VCaP (cell line): ENCODE measurements around the gene TICRR.
A peak's percentile ranks its signal among the peaks of the same experiment; 100 is the strongest.

Experiments used
- H3K27ac ChIP-seq: fragments of 450-650 bp; 2 replicates; pipeline ENCODE4 v1.5.1; 2017
- CTCF ChIP-seq: fragments of 450-650 bp; conservative IDR thresholded peaks from 2 replicates; pipeline ENCODE4 v1.5.1; 2017; ENCODE audit warnings: mild to moderate bottlenecking, moderate library complexity

Gene TICRR

DNA sequence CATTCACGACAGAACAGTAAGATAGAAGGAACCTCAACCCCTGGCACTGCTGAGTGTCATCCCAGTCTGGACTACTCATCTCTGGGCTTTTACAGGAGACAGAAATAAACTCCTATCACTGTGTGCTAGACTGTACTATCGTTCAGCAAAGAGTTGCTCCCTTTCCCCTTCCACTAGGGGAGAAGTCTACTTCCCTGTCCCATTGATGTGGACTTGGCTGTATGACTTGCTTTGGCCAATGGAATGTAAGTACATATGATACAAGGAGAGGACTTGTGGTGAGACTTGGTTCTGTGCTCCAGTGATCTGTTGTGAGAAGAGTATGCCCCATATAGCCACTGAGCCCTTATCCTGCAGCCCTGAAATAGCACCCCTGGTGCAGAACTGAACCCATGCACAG lies 85.3 kb downstream of the TICRR start:
- no peak for TF ChIP-seq CTCF
- H3K27ac ChIP-seq = no peak overlapping the region

DNA sequence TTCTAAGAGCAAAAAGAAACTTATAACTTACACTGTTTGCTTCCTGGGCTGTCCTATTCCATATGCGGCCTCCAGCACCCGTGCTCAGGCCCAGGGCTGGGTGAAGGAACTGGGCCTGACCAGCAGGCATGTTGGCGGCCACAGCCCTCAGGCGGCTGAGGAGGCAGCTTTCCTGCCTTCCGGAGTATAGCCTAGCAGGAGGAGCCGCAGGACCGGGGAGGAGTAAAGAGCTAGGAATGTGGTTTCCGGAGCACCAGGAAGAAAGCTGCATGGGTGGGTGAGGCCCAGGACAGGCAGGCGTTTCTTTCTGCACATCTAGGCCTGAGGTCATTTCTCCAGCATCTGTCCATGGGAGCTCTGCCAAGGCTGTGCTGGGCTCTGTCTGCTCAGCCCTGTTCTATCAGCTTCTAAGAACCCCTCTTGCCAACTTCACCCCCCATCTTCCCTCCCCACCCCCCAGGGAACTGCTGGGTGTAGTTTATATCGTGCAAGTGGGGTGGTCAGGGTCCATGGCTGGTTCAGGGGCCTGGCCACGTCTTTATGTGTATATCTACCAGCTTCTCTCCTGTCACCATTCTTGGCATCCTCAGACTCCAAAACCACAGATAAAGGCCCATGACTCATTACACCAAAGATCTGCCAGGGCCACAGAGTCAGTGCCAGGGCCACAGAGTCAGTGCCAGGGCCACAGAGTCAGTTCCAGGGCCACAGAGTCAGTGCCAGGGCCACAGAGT lies 87.8 kb downstream of the TICRR start:
- TF ChIP-seq CTCF = no peak
- no peak overlapping the region for H3K27ac ChIP-seq

DNA sequence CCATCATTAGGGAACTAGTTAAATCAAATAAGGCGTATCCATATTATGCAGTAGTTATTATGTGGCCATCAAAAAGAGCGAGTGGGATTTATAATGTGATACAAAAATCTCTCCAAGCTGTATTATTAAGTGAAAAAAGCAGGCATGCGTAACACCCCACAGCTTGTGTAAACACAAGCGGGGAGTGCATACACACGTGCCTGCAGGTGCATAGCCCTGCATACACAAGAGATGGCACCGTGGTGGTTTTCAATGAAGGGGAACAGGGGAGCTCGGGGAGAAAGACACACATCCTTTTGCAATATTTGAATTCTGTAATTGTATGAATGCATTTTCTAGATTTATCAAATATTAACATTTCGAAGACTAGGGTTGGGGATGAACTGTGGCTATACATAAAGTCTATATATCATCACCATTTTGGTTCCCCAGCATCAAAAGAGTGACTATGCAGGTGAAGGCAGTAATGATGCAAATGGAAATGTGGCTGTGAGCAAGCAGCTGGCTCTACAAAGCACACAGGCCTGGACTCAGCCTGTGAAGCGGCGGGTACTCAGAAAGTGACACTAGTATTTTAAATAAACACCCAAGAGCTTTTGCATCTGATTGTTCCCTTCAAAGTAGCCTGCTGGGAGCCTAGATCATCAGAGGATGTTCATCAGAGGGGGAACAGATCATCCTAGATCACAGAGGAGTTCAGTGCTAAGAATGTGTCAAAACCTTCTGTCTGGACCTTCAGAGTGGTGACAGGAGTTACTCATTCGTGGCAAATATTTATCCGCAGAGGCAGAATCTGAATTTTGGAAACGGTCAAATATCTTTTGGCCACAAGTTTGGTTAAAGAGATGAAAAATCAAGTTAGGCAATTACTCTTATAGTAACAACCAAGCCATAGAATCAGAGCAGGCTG lies 89.4 kb downstream of the TICRR start:
- no peak for TF ChIP-seq CTCF
- H3K27ac ChIP-seq = peak overlapping the region; percentile 80

DNA sequence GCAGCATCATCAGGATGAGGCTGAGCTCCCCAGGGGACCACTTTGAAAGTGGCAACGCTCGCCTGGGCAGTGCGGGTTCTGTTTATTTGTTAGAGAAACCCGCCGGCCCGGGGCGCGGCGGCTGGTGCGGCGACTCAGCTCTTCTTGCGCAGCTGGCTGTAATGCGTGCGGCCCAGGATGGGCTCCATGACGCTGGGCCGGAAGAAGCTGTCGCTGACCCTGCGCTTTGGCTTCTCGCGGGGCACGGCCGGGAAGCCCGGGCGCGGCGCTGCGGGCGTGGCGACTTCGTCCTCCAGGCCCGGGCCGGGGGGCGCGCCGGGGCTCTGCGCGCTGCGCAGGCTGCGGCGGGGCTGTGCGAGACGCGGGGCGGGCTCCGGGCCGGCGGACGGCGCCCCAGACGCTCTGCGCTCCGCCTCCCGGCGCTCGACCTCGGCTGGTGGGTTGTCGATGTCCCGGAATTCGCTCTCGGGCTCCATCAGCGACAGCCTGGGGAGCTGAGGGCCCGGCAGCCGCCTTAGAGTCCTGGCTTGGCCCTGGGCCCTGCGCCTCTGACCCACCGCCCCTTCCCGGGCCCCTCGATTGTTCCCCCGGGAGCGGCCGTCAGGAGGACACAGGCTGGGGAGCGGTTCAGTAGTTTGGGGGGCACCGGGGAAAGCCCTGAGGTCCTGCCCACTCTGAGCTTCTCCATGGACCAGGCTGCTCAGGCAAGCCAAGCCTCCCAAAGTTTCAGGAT lies 90.3 kb downstream of the TICRR start:
- peak overlapping the region; percentile 80 for H3K27ac ChIP-seq
- TF ChIP-seq CTCF = 0 out of 2 replicates have a peak, but pooled peaks have one; percentile 8

- TF ChIP-seq CTCF = no peak
- peak overlapping the region; percentile 80 for H3K27ac ChIP-seq
These were observed 91.1 kb downstream of the TICRR start for GRCh38 chr15:89666184-89666857.

GRCh38 chr15:89666858-89667705 lies 91.8 kb downstream of the TICRR start:
- no peak overlapping the region for H3K27ac ChIP-seq
- TF ChIP-seq CTCF = no peak
